ENCODE data around the gene TPRX1.

Gene TPRX1

GRCh38 chr19:47754206-47755064 is 49.9 kb downstream of the TPRX1 start:
- H3K4me1 Mint-ChIP-seq (ENCODE audit: low read depth): peaks cover 5% of the 10 kb centered on the region
- peaks cover 24% of the 10 kb centered on the region for H3K36me3 Mint-ChIP-seq (ENCODE audit: low read depth)
- no peaks in the 10 kb centered on the region for H3K9me3 Mint-ChIP-seq
- H3K4me3 Mint-ChIP-seq: no peak overlapping the region
- H3K27ac Mint-ChIP-seq: no peak overlapping the region
- H3K27me3 Mint-ChIP-seq (ENCODE audit: low read depth): no peaks in the 10 kb centered on the region

- H3K27me3 Mint-ChIP-seq (ENCODE audit: low read depth): no peaks in the 10 kb centered on the region
- H3K36me3 Mint-ChIP-seq (ENCODE audit: low read depth): peaks cover 31% of the 10 kb centered on the region
- no peak overlapping the region for H3K4me3 Mint-ChIP-seq
These were observed 51.7 kb downstream of the TPRX1 start for GRCh38 chr19:47752440-47753211.

More at GRCh38 chr19:47752440-47753211, 51.7 kb downstream of the TPRX1 start:
- H3K9me3 Mint-ChIP-seq: no peaks in the 10 kb centered on the region
- peaks cover 17% of the 10 kb centered on the region for H3K4me1 Mint-ChIP-seq (ENCODE audit: low read depth)
- no peak overlapping the region for H3K27ac Mint-ChIP-seq
